A673 (cell line): ENCODE measurements around the gene TENT5A.

Experiments used
- EZH2 ChIP-seq: fragments of 200-600 bp; sonication (generic); IDR thresholded peaks from 2 replicates; pipeline ENCODE4 v1.6.1; 2017; ENCODE audit warnings: borderline replicate concordance, low read depth, mild to moderate bottlenecking, mixed read lengths, antibody characterized with exemption, low read length; ENCODE audit not compliant: poor library complexity, severe bottlenecking
- TF ChIP-seq, protein P1 (sequence below): fragments of 300-800, 200-600 bp; sonication (generic); conservative IDR thresholded peaks from 2 replicates; pipeline ENCODE4 v1.5.1; 2017; ENCODE audit warnings: low read depth, mild to moderate bottlenecking, antibody characterized with exemption, low read length, moderate library complexity, mixed read lengths

DNA sequence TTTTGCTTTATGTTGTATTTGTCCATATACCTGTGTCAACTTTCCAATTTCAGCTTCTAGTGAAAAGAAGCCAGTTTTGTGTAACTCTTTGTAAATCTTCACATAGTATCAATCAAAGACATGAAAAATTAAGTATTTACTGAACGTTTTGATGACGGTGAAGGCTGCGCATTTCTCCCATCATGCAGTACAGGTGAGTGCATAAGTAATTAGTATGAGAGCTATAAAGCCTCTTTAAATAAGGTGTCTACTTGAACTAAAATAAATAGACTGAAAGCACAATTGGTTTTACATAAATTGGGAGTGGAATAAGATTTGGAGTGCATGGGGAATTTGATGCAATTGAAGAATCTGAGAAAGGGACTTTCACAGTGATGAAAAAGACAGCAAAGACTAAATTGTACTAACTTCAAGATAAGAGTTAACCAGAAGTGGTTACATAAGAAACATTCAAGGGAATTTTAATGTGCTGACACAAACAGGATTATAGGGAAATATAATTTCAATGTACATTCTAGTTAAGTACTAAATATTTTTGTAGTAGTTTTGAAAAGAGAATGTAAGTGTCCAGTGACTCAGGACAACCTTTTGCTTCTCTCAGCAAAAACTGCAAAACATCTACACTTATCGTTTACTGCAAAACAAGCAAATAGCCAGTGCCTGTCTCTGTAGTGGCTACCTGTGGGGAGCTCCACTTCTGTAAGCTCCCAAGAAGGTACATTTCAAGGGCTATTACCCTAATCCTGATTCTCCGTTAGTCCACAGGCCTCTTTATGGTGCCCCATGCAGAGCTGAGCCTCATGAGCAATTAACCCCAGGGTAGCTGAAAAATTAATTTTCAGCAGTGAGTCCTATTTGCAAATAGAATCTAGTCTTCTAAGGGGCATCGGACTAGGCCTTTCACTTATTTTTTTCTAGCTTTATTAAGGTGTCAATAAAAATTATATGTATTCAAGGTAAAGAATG, 13.0 kb downstream of the TENT5A start:
- TF ChIP-seq, protein P1, sequence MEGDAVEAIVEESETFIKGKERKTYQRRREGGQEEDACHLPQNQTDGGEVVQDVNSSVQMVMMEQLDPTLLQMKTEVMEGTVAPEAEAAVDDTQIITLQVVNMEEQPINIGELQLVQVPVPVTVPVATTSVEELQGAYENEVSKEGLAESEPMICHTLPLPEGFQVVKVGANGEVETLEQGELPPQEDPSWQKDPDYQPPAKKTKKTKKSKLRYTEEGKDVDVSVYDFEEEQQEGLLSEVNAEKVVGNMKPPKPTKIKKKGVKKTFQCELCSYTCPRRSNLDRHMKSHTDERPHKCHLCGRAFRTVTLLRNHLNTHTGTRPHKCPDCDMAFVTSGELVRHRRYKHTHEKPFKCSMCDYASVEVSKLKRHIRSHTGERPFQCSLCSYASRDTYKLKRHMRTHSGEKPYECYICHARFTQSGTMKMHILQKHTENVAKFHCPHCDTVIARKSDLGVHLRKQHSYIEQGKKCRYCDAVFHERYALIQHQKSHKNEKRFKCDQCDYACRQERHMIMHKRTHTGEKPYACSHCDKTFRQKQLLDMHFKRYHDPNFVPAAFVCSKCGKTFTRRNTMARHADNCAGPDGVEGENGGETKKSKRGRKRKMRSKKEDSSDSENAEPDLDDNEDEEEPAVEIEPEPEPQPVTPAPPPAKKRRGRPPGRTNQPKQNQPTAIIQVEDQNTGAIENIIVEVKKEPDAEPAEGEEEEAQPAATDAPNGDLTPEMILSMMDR = no peak
- no peak for TF ChIP-seq EZH2
